HG03571 (cell line): ENCODE results near the gene CUX1.
"Not testable (repeated sequence)": the region's sequence is repeated elsewhere in the genome, so short reads cannot be mapped to it uniquely, and the experiment has no call there.

ENCODE experiments used
- ATAC-seq: cut with Tn5 transposase; IDR thresholded peaks from one replicate; pipeline ENCODE4 v1.9.1; 2021; ENCODE audit not compliant: unreplicated experiment

The CUX1 gene

GRCh38 chr7:102227371-102227770 lies 409.9 kb downstream of the CUX1 start:
- no peak for ATAC-seq

GRCh38 chr7:102228935-102229334 lies 411.5 kb downstream of the CUX1 start:
- ATAC-seq = no peak

GRCh38 chr7:102230162-102230561 lies 412.7 kb downstream of the CUX1 start:
- not testable (repeated sequence) for ATAC-seq

GRCh38 chr7:102230593-102230992 lies 413.2 kb downstream of the CUX1 start:
- no peak for ATAC-seq

GRCh38 chr7:102232611-102233286 lies 415.3 kb downstream of the CUX1 start:
- no peak for ATAC-seq

GRCh38 chr7:102234131-102234530 lies 416.7 kb downstream of the CUX1 start:
- no peak for ATAC-seq

- ATAC-seq = no peak
These were observed 417.6 kb downstream of the CUX1 start for GRCh38 chr7:102234801-102235550.

GRCh38 chr7:102236102-102236501 lies 418.7 kb downstream of the CUX1 start:
- ATAC-seq = no peak

- ATAC-seq = no peak
These were observed 419.3 kb downstream of the CUX1 start for GRCh38 chr7:102236592-102237287.

GRCh38 chr7:102239206-102239820 lies 421.9 kb downstream of the CUX1 start:
- ATAC-seq = no peak

- no peak for ATAC-seq
These were observed 424.0 kb downstream of the CUX1 start for GRCh38 chr7:102241431-102241830.

GRCh38 chr7:102244601-102245000 lies 427.2 kb downstream of the CUX1 start:
- ATAC-seq = no peak

GRCh38 chr7:102248081-102248455 lies 430.6 kb downstream of the CUX1 start:
- no peak for ATAC-seq

GRCh38 chr7:102248456-102249395 lies 431.3 kb downstream of the CUX1 start:
- ATAC-seq = no peak

GRCh38 chr7:102251531-102252365 lies 434.3 kb downstream of the CUX1 start:
- ATAC-seq = no peak

GRCh38 chr7:102252366-102252982 lies 435.0 kb downstream of the CUX1 start:
- no peak for ATAC-seq

GRCh38 chr7:102253066-102253972 lies 435.9 kb downstream of the CUX1 start:
- no peak for ATAC-seq

- ATAC-seq = no peak
These were observed 436.5 kb downstream of the CUX1 start for GRCh38 chr7:102253973-102254370.
